GM13976 (cell line): ENCODE measurements around the gene POLD3.

Experiments used
- DNase-seq: peaks from one replicate; pipeline ENCODE4 v3.0.0; 2012; ENCODE audit warnings: low spot score
- in situ Hi-C: fragments of 300-500 bp; cut with MboI; formaldehyde crosslinking; loops from one replicate; pipeline ENCODE4 v1.12.0; 2022; ENCODE audit warnings: low sequenced_read_pairs, mixed read lengths, inconsistent platforms; ENCODE audit not compliant: unreplicated experiment
- TF ChIP-seq, protein P1 (sequence below): IDR thresholded peaks from 2 replicates; pipeline ENCODE4 v1.5.1; 2012; ENCODE audit warnings: borderline replicate concordance, mild to moderate bottlenecking; ENCODE audit not compliant: insufficient read depth; ENCODE audit errors: extremely low read depth, missing control alignments, control extremely low read depth

POLD3 gene

GRCh38 chr11:74572349-74572748, 20.0 kb upstream of the POLD3 start:
- in situ Hi-C loops: loop anchor here (10.0 kb wide), 1 partner anchor 118 kb away; no protein-coding TSS in a partner anchor
- TF ChIP-seq, protein P1, sequence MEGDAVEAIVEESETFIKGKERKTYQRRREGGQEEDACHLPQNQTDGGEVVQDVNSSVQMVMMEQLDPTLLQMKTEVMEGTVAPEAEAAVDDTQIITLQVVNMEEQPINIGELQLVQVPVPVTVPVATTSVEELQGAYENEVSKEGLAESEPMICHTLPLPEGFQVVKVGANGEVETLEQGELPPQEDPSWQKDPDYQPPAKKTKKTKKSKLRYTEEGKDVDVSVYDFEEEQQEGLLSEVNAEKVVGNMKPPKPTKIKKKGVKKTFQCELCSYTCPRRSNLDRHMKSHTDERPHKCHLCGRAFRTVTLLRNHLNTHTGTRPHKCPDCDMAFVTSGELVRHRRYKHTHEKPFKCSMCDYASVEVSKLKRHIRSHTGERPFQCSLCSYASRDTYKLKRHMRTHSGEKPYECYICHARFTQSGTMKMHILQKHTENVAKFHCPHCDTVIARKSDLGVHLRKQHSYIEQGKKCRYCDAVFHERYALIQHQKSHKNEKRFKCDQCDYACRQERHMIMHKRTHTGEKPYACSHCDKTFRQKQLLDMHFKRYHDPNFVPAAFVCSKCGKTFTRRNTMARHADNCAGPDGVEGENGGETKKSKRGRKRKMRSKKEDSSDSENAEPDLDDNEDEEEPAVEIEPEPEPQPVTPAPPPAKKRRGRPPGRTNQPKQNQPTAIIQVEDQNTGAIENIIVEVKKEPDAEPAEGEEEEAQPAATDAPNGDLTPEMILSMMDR: no peak
- no peak for DNase-seq

DNA sequence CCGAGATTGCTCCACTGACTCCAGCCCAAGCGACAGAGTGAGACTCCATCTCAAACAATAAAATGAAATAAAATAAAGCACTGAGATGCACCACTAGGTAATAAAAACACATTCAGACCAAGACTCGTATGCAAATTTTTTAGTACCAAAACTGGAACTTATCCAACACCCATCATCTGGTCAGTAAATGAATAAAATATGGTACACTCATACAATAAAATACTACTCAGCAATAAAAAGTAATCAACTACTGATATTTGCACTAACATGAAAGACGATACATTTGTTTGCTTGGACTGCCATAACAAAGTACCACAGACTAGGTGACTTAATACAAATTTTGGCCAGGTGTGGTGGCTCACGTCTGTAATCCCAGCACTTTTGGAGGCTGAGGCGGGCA, 17.8 kb upstream of the POLD3 start:
- TF ChIP-seq, protein P1: no peak
- in situ Hi-C loops: loop anchor here (10.0 kb wide), 1 partner anchor 120 kb away; no protein-coding TSS in a partner anchor
- DNase-seq: no peak

DNA sequence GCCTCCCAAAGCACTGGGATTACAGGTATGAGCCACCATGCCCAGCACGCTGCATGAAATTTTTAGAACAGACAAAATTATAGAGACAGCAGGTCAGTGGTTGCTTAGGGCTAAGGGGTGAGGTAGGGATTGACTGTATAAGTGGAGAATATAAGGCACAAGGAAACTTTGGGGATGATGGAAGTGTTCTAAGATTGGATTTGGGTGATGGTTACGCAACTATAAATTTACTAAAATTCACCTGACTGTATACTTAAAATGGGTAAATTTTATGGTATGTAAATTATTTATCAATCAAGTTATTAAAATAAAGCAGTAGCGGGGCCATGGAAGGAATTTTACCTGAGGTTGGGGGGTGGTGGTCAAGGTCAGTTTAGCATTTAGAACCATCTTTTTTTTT, 16.4 kb upstream of the POLD3 start:
- DNase-seq: no peak
- TF ChIP-seq, protein P1: no peak
- in situ Hi-C loops: loop anchor here (10.0 kb wide), 1 partner anchor 121 kb away; no protein-coding TSS in a partner anchor

GRCh38 chr11:74577181-74577580, 15.2 kb upstream of the POLD3 start:
- TF ChIP-seq, protein P1: no peak
- in situ Hi-C loops: loop anchor here (10.0 kb wide), 1 partner anchor 122 kb away; no protein-coding TSS in a partner anchor
- no peak for DNase-seq

DNA sequence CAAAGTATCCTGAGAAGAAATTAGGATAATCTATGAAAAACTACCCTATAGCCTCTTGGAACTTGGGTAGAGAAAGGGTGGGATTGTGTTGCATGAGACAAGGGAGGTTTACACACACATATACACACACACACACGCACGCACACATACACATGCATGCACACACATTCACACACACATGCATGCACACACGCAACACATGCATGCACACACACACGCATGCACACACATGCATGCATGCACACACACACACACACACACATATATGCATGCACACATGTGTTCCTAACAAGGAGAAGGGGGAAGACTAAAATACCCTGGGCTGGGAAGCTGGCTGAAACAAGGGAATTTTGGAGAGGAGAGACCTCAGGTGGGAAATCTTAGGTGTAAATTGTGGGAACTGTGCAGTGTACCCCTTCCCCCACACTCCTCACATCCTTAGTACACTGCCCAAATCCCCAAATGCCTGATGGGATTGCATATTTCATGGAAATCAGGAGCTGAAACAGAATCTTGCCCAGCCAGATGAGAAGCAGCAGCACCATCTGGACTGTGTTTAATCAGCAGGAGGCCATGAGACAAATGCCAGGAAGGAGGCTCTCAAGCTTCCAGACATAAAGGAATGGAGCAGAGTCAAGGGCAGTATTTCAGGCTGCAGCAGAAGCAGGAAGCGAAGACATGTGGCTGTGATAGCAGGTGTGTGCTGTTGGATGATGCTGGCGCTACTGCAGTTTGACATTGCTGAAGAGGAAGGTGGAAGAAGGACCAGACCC, 14.6 kb upstream of the POLD3 start:
- TF ChIP-seq, protein P1: no peak
- DNase-seq: no peak
- in situ Hi-C loops: loop anchor here (10.0 kb wide), 1 partner anchor 123 kb away; no protein-coding TSS in a partner anchor

GRCh38 chr11:74579577-74580270, 12.7 kb upstream of the POLD3 start:
- no peak for DNase-seq
- TF ChIP-seq, protein P1: no peak
- in situ Hi-C loops: loop anchor here (10.0 kb wide), 1 partner anchor 125 kb away; no protein-coding TSS in a partner anchor
